ENCODE results near the gene GAREM1. TPM values are rescaled to one million over a fixed set of nuclear protein-coding genes. Genes with fewer than 3 reads are reported as not detected.

Gene GAREM1
- polyA plus RNA-seq, 1 experiment: 0.37 TPM

GRCh38 chr18:32469691-32470459, 807 bp downstream of the GAREM1 start:
- H3K4me3 ChIP-seq (ENCODE audit: low read depth, low read length): peak overlapping the region; percentile 56
- H3K27me3 ChIP-seq (ENCODE audit: control insufficient read depth, insufficient read depth, low read length): peaks cover 8% of the 10 kb centered on the region
- CTCF ChIA-PET: interaction anchor here (0.9 to 6.2 kb wide), 10 partner anchors 13 to 312 kb away, joined by 3 to 57 read pairs (median 7); no protein-coding TSS in a partner anchor

GRCh38 chr18:32469190-32469651, 1.5 kb downstream of the GAREM1 start:
- ChIA-PET CTCF (interaction anchor here (0.7 to 4.2 kb wide), 3 partner anchors 180 to 198 kb away, joined by 3 to 55 read pairs (median 9); no protein-coding TSS in a partner anchor), POLR2A (interaction anchor here (0.7 kb wide), 1 partner anchor 330 kb away, joined by 3 read pairs; no protein-coding TSS in a partner anchor)
- H3K27me3 ChIP-seq (ENCODE audit: control insufficient read depth, insufficient read depth, low read length): peaks cover 8% of the 10 kb centered on the region
- no peak for DNase-seq (ENCODE audit: low read depth)
- no peak overlapping the region for H3K4me3 ChIP-seq (ENCODE audit: low read depth, low read length)
- TF ChIP-seq CTCF (IDR thresholded peaks at IDR 0.05; ENCODE audit: insufficient read depth, low read depth, low read length): no peak
- H3K36me3 ChIP-seq (ENCODE audit: control insufficient read depth, insufficient read depth, low read length): no peaks in the 10 kb centered on the region

More at GRCh38 chr18:32469691-32470459, 807 bp downstream of the GAREM1 start:
- no peak for DNase-seq (ENCODE audit: low read depth)
- no peak for TF ChIP-seq CTCF (IDR thresholded peaks at IDR 0.05; ENCODE audit: insufficient read depth, low read depth, low read length)
- H3K36me3 ChIP-seq (ENCODE audit: control insufficient read depth, insufficient read depth, low read length): no peaks in the 10 kb centered on the region
- POLR2A ChIA-PET: interaction anchor here (0.7 kb wide), 1 partner anchor 331 kb away, joined by 3 read pairs; no protein-coding TSS in a partner anchor

GRCh38 chr18:32468147-32468845, 2.4 kb downstream of the GAREM1 start:
- no peak for TF ChIP-seq CTCF (IDR thresholded peaks at IDR 0.05; ENCODE audit: insufficient read depth, low read depth, low read length)
- peaks cover 8% of the 10 kb centered on the region for H3K27me3 ChIP-seq (ENCODE audit: control insufficient read depth, insufficient read depth, low read length)
- POLR2A ChIA-PET: no interaction called here
- CTCF ChIA-PET: interaction anchor here (0.6 to 4.2 kb wide), 3 partner anchors 179 to 201 kb away, joined by 3 to 55 read pairs (median 9); no protein-coding TSS in a partner anchor
- no peaks in the 10 kb centered on the region for H3K36me3 ChIP-seq (ENCODE audit: control insufficient read depth, insufficient read depth, low read length)
- H3K4me3 ChIP-seq (ENCODE audit: low read depth, low read length): no peak overlapping the region
- DNase-seq (ENCODE audit: low read depth): no peak

GRCh38 chr18:32461709-32462272, 8.9 kb downstream of the GAREM1 start:
- POLR2A ChIA-PET: no interaction called here
- 0 out of 2 replicates have a peak, but pooled peaks have one; percentile 2 for TF ChIP-seq CTCF (IDR thresholded peaks at IDR 0.05; ENCODE audit: insufficient read depth, low read depth, low read length)
- no peaks in the 10 kb centered on the region for H3K36me3 ChIP-seq (ENCODE audit: control insufficient read depth, insufficient read depth, low read length)
- no peak for DNase-seq (ENCODE audit: low read depth)
- CTCF ChIA-PET: no interaction called here
- H3K27me3 ChIP-seq (ENCODE audit: control insufficient read depth, insufficient read depth, low read length): no peaks in the 10 kb centered on the region
- H3K4me3 ChIP-seq (ENCODE audit: low read depth, low read length): no peak overlapping the region

All from BJ (cell line).